ENCODE measurements around the gene ASTN2.

Gene ASTN2

GRCh38 chr9:117008876-117009275 is 406.0 kb downstream of the ASTN2 start:
- no peaks in the 10 kb centered on the region for H3K9me3 Mint-ChIP-seq
- no peak overlapping the region for H3K27ac Mint-ChIP-seq
- H3K4me1 Mint-ChIP-seq (ENCODE audit: low read depth): no peaks in the 10 kb centered on the region
- no peak overlapping the region for H3K4me3 Mint-ChIP-seq
- no peaks in the 10 kb centered on the region for H3K27me3 Mint-ChIP-seq (ENCODE audit: low read depth)
- H3K36me3 Mint-ChIP-seq (ENCODE audit: low read depth): no peaks in the 10 kb centered on the region

- H3K27me3 Mint-ChIP-seq (ENCODE audit: low read depth): no peaks in the 10 kb centered on the region
- no peak overlapping the region for H3K4me3 Mint-ChIP-seq
- no peaks in the 10 kb centered on the region for H3K9me3 Mint-ChIP-seq
- no peaks in the 10 kb centered on the region for H3K36me3 Mint-ChIP-seq (ENCODE audit: low read depth)
- H3K27ac Mint-ChIP-seq: no peak overlapping the region
- H3K4me1 Mint-ChIP-seq (ENCODE audit: low read depth): no peaks in the 10 kb centered on the region
Observed at GRCh38 chr9:117008461-117008860, 406.4 kb downstream of the ASTN2 start.

- Mint-ChIP-seq H3K9me3 (no peaks in the 10 kb centered on the region), H3K36me3 (ENCODE audit: low read depth) (no peaks in the 10 kb centered on the region), H3K4me1 (ENCODE audit: low read depth) (no peaks in the 10 kb centered on the region), H3K27ac (no peak overlapping the region), H3K27me3 (ENCODE audit: low read depth) (no peaks in the 10 kb centered on the region), H3K4me3 (no peak overlapping the region)
Observed at GRCh38 chr9:117002686-117003085, 412.2 kb downstream of the ASTN2 start.

GRCh38 chr9:117000834-117001233 is 414.0 kb downstream of the ASTN2 start:
- Mint-ChIP-seq H3K27ac (no peak overlapping the region), H3K9me3 (no peaks in the 10 kb centered on the region), H3K27me3 (ENCODE audit: low read depth) (no peaks in the 10 kb centered on the region), H3K4me3 (no peak overlapping the region), H3K4me1 (ENCODE audit: low read depth) (no peaks in the 10 kb centered on the region), H3K36me3 (ENCODE audit: low read depth) (no peaks in the 10 kb centered on the region)

GRCh38 chr9:117000196-117000723 is 414.6 kb downstream of the ASTN2 start:
- no peaks in the 10 kb centered on the region for H3K9me3 Mint-ChIP-seq
- H3K27me3 Mint-ChIP-seq (ENCODE audit: low read depth): no peaks in the 10 kb centered on the region
- no peaks in the 10 kb centered on the region for H3K36me3 Mint-ChIP-seq (ENCODE audit: low read depth)
- H3K27ac Mint-ChIP-seq: no peak overlapping the region
- no peak overlapping the region for H3K4me3 Mint-ChIP-seq
- H3K4me1 Mint-ChIP-seq (ENCODE audit: low read depth): no peaks in the 10 kb centered on the region

- Mint-ChIP-seq H3K36me3 (ENCODE audit: low read depth) (no peaks in the 10 kb centered on the region), H3K27ac (no peak overlapping the region), H3K9me3 (no peaks in the 10 kb centered on the region), H3K27me3 (ENCODE audit: low read depth) (no peaks in the 10 kb centered on the region), H3K4me1 (ENCODE audit: low read depth) (no peaks in the 10 kb centered on the region), H3K4me3 (no peak overlapping the region)
Observed at GRCh38 chr9:116998305-116998704, 416.6 kb downstream of the ASTN2 start.

GRCh38 chr9:116992865-116993264 is 422.0 kb downstream of the ASTN2 start:
- no peaks in the 10 kb centered on the region for H3K36me3 Mint-ChIP-seq (ENCODE audit: low read depth)
- H3K4me1 Mint-ChIP-seq (ENCODE audit: low read depth): no peaks in the 10 kb centered on the region
- H3K27ac Mint-ChIP-seq: no peak overlapping the region
- H3K4me3 Mint-ChIP-seq: no peak overlapping the region
- no peaks in the 10 kb centered on the region for H3K27me3 Mint-ChIP-seq (ENCODE audit: low read depth)
- no peaks in the 10 kb centered on the region for H3K9me3 Mint-ChIP-seq

GRCh38 chr9:116991051-116991450 is 423.8 kb downstream of the ASTN2 start:
- H3K27me3 Mint-ChIP-seq (ENCODE audit: low read depth): no peaks in the 10 kb centered on the region
- no peaks in the 10 kb centered on the region for H3K36me3 Mint-ChIP-seq (ENCODE audit: low read depth)
- H3K9me3 Mint-ChIP-seq: no peaks in the 10 kb centered on the region
- H3K27ac Mint-ChIP-seq: no peak overlapping the region
- no peaks in the 10 kb centered on the region for H3K4me1 Mint-ChIP-seq (ENCODE audit: low read depth)
- no peak overlapping the region for H3K4me3 Mint-ChIP-seq

- Mint-ChIP-seq H3K4me1 (ENCODE audit: low read depth) (no peaks in the 10 kb centered on the region), H3K9me3 (no peaks in the 10 kb centered on the region), H3K4me3 (no peak overlapping the region)
Observed at GRCh38 chr9:116990592-116990991, 424.3 kb downstream of the ASTN2 start.

GRCh38 chr9:116987721-116988485 is 427.0 kb downstream of the ASTN2 start:
- Mint-ChIP-seq H3K9me3 (no peaks in the 10 kb centered on the region), H3K27ac (no peak overlapping the region), H3K27me3 (ENCODE audit: low read depth) (no peaks in the 10 kb centered on the region), H3K36me3 (ENCODE audit: low read depth) (no peaks in the 10 kb centered on the region), H3K4me3 (no peak overlapping the region), H3K4me1 (ENCODE audit: low read depth) (no peaks in the 10 kb centered on the region)

More at GRCh38 chr9:116990592-116990991, 424.3 kb downstream of the ASTN2 start:
- Mint-ChIP-seq H3K27ac (no peak overlapping the region), H3K27me3 (ENCODE audit: low read depth) (no peaks in the 10 kb centered on the region), H3K36me3 (ENCODE audit: low read depth) (no peaks in the 10 kb centered on the region)

- Mint-ChIP-seq H3K27me3 (ENCODE audit: low read depth) (no peaks in the 10 kb centered on the region), H3K4me3 (no peak overlapping the region), H3K27ac (no peak overlapping the region), H3K9me3 (no peaks in the 10 kb centered on the region), H3K36me3 (ENCODE audit: low read depth) (no peaks in the 10 kb centered on the region), H3K4me1 (ENCODE audit: low read depth) (no peaks in the 10 kb centered on the region)
Observed at GRCh38 chr9:116986015-116986414, 428.8 kb downstream of the ASTN2 start.

GRCh38 chr9:116985596-116985995 is 429.3 kb downstream of the ASTN2 start:
- H3K4me3 Mint-ChIP-seq: no peak overlapping the region
- H3K4me1 Mint-ChIP-seq (ENCODE audit: low read depth): no peaks in the 10 kb centered on the region
- no peaks in the 10 kb centered on the region for H3K27me3 Mint-ChIP-seq (ENCODE audit: low read depth)
- no peaks in the 10 kb centered on the region for H3K36me3 Mint-ChIP-seq (ENCODE audit: low read depth)
- no peak overlapping the region for H3K27ac Mint-ChIP-seq
- H3K9me3 Mint-ChIP-seq: no peaks in the 10 kb centered on the region

- Mint-ChIP-seq H3K4me3 (no peak overlapping the region), H3K4me1 (ENCODE audit: low read depth) (no peaks in the 10 kb centered on the region), H3K27me3 (ENCODE audit: low read depth) (no peaks in the 10 kb centered on the region), H3K27ac (no peak overlapping the region), H3K9me3 (no peaks in the 10 kb centered on the region), H3K36me3 (ENCODE audit: low read depth) (no peaks in the 10 kb centered on the region)
Observed at GRCh38 chr9:116984111-116984510, 430.7 kb downstream of the ASTN2 start.

GRCh38 chr9:116980582-116981120 is 434.2 kb downstream of the ASTN2 start:
- Mint-ChIP-seq H3K27me3 (ENCODE audit: low read depth) (no peaks in the 10 kb centered on the region), H3K9me3 (no peaks in the 10 kb centered on the region), H3K36me3 (ENCODE audit: low read depth) (no peaks in the 10 kb centered on the region), H3K27ac (no peak overlapping the region), H3K4me3 (no peak overlapping the region), H3K4me1 (ENCODE audit: low read depth) (no peaks in the 10 kb centered on the region)

- no peaks in the 10 kb centered on the region for H3K4me1 Mint-ChIP-seq (ENCODE audit: low read depth)
- no peaks in the 10 kb centered on the region for H3K27me3 Mint-ChIP-seq (ENCODE audit: low read depth)
- H3K4me3 Mint-ChIP-seq: no peak overlapping the region
- H3K27ac Mint-ChIP-seq: no peak overlapping the region
- no peaks in the 10 kb centered on the region for H3K9me3 Mint-ChIP-seq
- no peaks in the 10 kb centered on the region for H3K36me3 Mint-ChIP-seq (ENCODE audit: low read depth)
Observed at GRCh38 chr9:116979456-116979855, 435.4 kb downstream of the ASTN2 start.

Data from T-helper 1 cell treated with Interleukin-12 subunit alpha and Interleukin-12 subunit beta and Interleukin-4 antibody, amounts not matched to agents 30 μg/mL and 1 μg/mL, for 36 hours (primary cell).